Right cardiac atrium (tissue), 5 donors: ENCODE results near the gene TIMM29. TPM values are rescaled to one million over a fixed set of nuclear protein-coding genes. Genes with fewer than 3 reads are reported as not detected.

ENCODE experiments used
- ATAC-seq, 2 donors: fragments of 200-7000 bp; cut with Tn5 transposase; one replicate each; pipeline versions ENCODE4 v1.8.0 to v1.9.1; 2020; ENCODE audit warnings: moderate library complexity in 2 of 2, mild to moderate bottlenecking in 1 of 2
- DNase-seq, 3 donors: peaks; one replicate each; pipeline ENCODE4 v3.0.0-alpha.2; 2020
- H3K27ac ChIP-seq: one replicate; pipeline ENCODE4 v1.5.1; 2013; ENCODE audit warnings: mild to moderate bottlenecking, low read length, control low read depth, moderate library complexity
- H3K27me3 ChIP-seq: one replicate; pipeline ENCODE4 v1.6.1; 2013; ENCODE audit not compliant: control insufficient read depth, insufficient read depth
- H3K4me1 ChIP-seq: one replicate; pipeline ENCODE4 v1.6.1; 2013; ENCODE audit warnings: low read length; ENCODE audit not compliant: control insufficient read depth, insufficient read depth
- H3K4me3 ChIP-seq: one replicate; pipeline ENCODE4 v1.5.1; 2013; ENCODE audit warnings: low read length, control low read depth
- H3K9me3 ChIP-seq: one replicate; pipeline ENCODE4 v1.6.1; 2013; ENCODE audit warnings: low read length; ENCODE audit not compliant: control insufficient read depth
- WGBS: extraction: QIAGEN DNeasy Blood & Tissue Kit; methylation state at CpG from one replicate; pipeline ENCODE4 v1.1.7; 2013; 5-methylcytosine and 5-hydroxymethylcytosine counted together
- intact Hi-C, 4 donors: fragments of 100-400 bp; cut with DNase I; formaldehyde crosslinking; loops; one replicate each; pipeline versions ENCODE4 v1.11.0 to v1.14.0; 2022 to 2023
- polyA plus RNA-seq: library from polyadenylated mRNA; stranded (reverse); fragments of 200-250 nt; gene quantifications from one replicate; pipeline ENCODE4 v1.2.3, GENCODE V29; 2013
- total RNA-seq, 4 donors: library from RNA; stranded (reverse); fragmentation: NEBNext Ultra II Directional; extraction: Animal tissue kit (Norgen Biotek cat#: 25700); gene quantifications; one replicate each; pipeline ENCODE4 v1.2.1, GENCODE V29; 2021
- donor health status: healthy with polysubstance abuse.
- donor health status: DM: no; HTN: yes; CAD: no.
- donor health status: DM: no; HTN: no; CAD: no.
- donor health status: DM: no; HTN: yes; CAD: no; lungs with severe emphysema.
- donor health status: DM: yes; HTN: yes; CAD: no.

The TIMM29 gene
- total and polyA plus RNA-seq, 5 donors, result 12.2 to 14.5 (median 13.6) TPM

- Histone ChIP-seq H3K4me1 (peaks cover 7% of the 10 kb centered on the region), H3K27ac (peak overlapping the region; percentile 48)
- WGBS, result 61% methylated on average over 10 of the region's 10 CpGs
These were observed 40.0 kb downstream of the TIMM29 start for GRCh38 chr19:10968527-10969135.

GRCh38 chr19:10971107-10971726, 42.6 kb downstream of the TIMM29 start:
- DNase-seq (peak in 1 of 3 donors; percentile 38), ATAC-seq (no peak)
- Histone ChIP-seq H3K9me3 (no peaks in the 10 kb centered on the region), H3K27ac (no peak overlapping the region), H3K4me3 (no peak overlapping the region), H3K27me3 (no peaks in the 10 kb centered on the region), H3K4me1 (peaks cover 17% of the 10 kb centered on the region)
- intact Hi-C loops, result no loop called here
- 92% methylated on average over 8 of the region's 8 CpGs for WGBS

More at GRCh38 chr19:10968527-10969135, 40.0 kb downstream of the TIMM29 start:
- Histone ChIP-seq H3K27me3 (no peaks in the 10 kb centered on the region), H3K9me3 (no peaks in the 10 kb centered on the region), H3K4me3 (no peak overlapping the region)
- intact Hi-C loops, result no loop called here
- peak in 1 of 2 donors; percentile 43 for ATAC-seq
- DNase-seq, result peak in 1 of 3 donors; percentile 18

- peaks cover 17% of the 10 kb centered on the region for H3K4me1 ChIP-seq
- DNase-seq (peak; percentile 68 to 89 (median 86)), ATAC-seq (peak; percentile 71)
- H3K4me3 ChIP-seq, result no peak overlapping the region
- no peaks in the 10 kb centered on the region for H3K9me3 ChIP-seq
- H3K27me3 ChIP-seq, result no peaks in the 10 kb centered on the region
- 48% methylated on average over 19 of the region's 19 CpGs for WGBS
- peak overlapping the region; percentile 17 for H3K27ac ChIP-seq
- intact Hi-C loops, result no loop called here
These were observed 46.9 kb downstream of the TIMM29 start for GRCh38 chr19:10975374-10976130.

- Histone ChIP-seq H3K27me3 (no peaks in the 10 kb centered on the region), H3K4me3 (no peak overlapping the region), H3K4me1 (peaks cover 17% of the 10 kb centered on the region), H3K27ac (peak overlapping the region; percentile 17), H3K9me3 (no peaks in the 10 kb centered on the region)
- 65% methylated on average over 19 of the region's 19 CpGs for WGBS
- DNase-seq (no peak), ATAC-seq (peak; percentile 26 to 32)
- intact Hi-C loops, result no loop called here
These were observed 47.7 kb downstream of the TIMM29 start for GRCh38 chr19:10976131-10976892.

- ATAC-seq (no peak), DNase-seq (peak in 1 of 3 donors; percentile 33)
- no peaks in the 10 kb centered on the region for H3K9me3 ChIP-seq
- no peak overlapping the region for H3K4me3 ChIP-seq
- H3K27ac ChIP-seq, result no peak overlapping the region
- peaks cover 14% of the 10 kb centered on the region for H3K4me1 ChIP-seq
- no peaks in the 10 kb centered on the region for H3K27me3 ChIP-seq
- WGBS, result 89% methylated on average over 5 of the region's 5 CpGs
- intact Hi-C loops, result no loop called here
These were observed 49.1 kb downstream of the TIMM29 start for GRCh38 chr19:10977742-10978092.

Other genes starting within 250 kb of the TIMM29 start
- gene QTRT1, start 227.4 kb upstream of the TIMM29 start, total RNA-seq, result 10 to 100 TPM; 23.7 to 30.7 (median 26.1) TPM
- gene QTRT1, start 227.4 kb upstream of the TIMM29 start, polyA plus RNA-seq, result 33.1 TPM
- gene DNM2, start 210.7 kb upstream of the TIMM29 start, total RNA-seq, result 100 to 1,000 TPM; 176 to 202 (median 189) TPM
- 129 TPM for gene DNM2, start 210.7 kb upstream of the TIMM29 start, polyA plus RNA-seq
- 10 to 100 TPM; 24.6 to 30.4 (median 27.8) TPM for gene TMED1, start 92.6 kb upstream of the TIMM29 start, total RNA-seq
- 43.4 TPM for gene TMED1, start 92.6 kb upstream of the TIMM29 start, polyA plus RNA-seq
- 1 to 10 TPM in 1 of 4 donors, under 1 TPM in 3; 0.39 to 1.4 (median 0.64) TPM for gene C19orf38, start 80.4 kb upstream of the TIMM29 start, total RNA-seq
- gene C19orf38, start 80.4 kb upstream of the TIMM29 start, polyA plus RNA-seq, result 0.23 TPM
- gene CARM1, start 57.3 kb upstream of the TIMM29 start, total RNA-seq, result 10 to 100 TPM; 30.8 to 37.2 (median 32.6) TPM
- 35.2 TPM for gene CARM1, start 57.3 kb upstream of the TIMM29 start, polyA plus RNA-seq
- gene YIPF2, start 172 bp upstream of the TIMM29 start, total RNA-seq, result 10 to 100 TPM; 19.3 to 25.5 (median 24.4) TPM
- 26.5 TPM for gene YIPF2, start 172 bp upstream of the TIMM29 start, polyA plus RNA-seq
- gene SMARCA4, start 32.2 kb downstream of the TIMM29 start, total RNA-seq, result 10 to 100 TPM; 33.1 to 49.6 (median 45.6) TPM
- 39.7 TPM for gene SMARCA4, start 32.2 kb downstream of the TIMM29 start, polyA plus RNA-seq
- 100 to 1,000 TPM in 1 of 4 donors, 10 to 100 TPM in 2, 1 to 10 TPM in 1; 7.6 to 101 (median 21.6) TPM for gene LDLR, start 160.7 kb downstream of the TIMM29 start, total RNA-seq
- 19.3 TPM for gene LDLR, start 160.7 kb downstream of the TIMM29 start, polyA plus RNA-seq
- 1 to 10 TPM in 3 of 4 donors, under 1 TPM in 1; 0.56 to 4.4 (median 3.4) TPM for gene SPC24, start 227.0 kb downstream of the TIMM29 start, total RNA-seq
- gene SPC24, start 227.0 kb downstream of the TIMM29 start, polyA plus RNA-seq, result 1.6 TPM